ENCODE data around the gene FOXR1. TPM values are rescaled to one million over a fixed set of nuclear protein-coding genes. Genes with fewer than 3 reads are reported as not detected.

The FOXR1 gene, protein sequence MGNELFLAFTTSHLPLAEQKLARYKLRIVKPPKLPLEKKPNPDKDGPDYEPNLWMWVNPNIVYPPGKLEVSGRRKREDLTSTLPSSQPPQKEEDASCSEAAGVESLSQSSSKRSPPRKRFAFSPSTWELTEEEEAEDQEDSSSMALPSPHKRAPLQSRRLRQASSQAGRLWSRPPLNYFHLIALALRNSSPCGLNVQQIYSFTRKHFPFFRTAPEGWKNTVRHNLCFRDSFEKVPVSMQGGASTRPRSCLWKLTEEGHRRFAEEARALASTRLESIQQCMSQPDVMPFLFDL
- 0.04 TPM for polyA plus RNA-seq (2013, experiment 1 of 2)
- polyA plus RNA-seq (2013, experiment 2 of 2) = not detected

DNA sequence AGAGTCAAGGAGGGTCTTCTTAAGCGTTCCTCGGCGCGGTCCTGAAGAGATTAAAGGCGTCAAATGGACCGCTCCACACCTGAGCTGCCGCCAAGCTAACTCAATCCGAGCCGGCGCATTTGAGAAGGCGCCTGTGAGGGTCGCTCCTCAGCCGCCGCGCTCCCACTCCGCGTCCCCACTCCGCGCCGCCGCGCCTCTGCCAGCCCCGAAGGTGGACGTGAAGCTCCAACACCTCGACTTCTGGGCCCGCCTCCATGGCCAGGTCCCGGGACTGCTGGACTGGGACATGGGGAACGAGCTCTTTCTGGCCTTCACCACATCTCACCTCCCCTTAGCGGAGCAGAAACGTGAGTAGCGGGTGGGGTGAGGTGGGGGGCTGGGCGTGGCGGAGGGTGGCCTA is at the start of gene FOXR1:
Gene FOXR1 (plus strand): TSS at position 116 of the 400 bp plus-strand sequence. CDS start 171 bp downstream, at position 287.
- Histone ChIP-seq H3K27ac (ENCODE audit: low read depth, low read length) (no peak within 1 kb of the TSS), H3K4ac (ENCODE audit: low read depth, low read length) (no peak within 1 kb of the TSS), H2AK5ac (ENCODE audit: low read length) (no peak within 1 kb of the TSS), H3K4me3 (ENCODE audit: low read length) (no peak within 1 kb of the TSS), H4K8ac (ENCODE audit: low read depth, low read length) (no peak within 1 kb of the TSS), H3K79me1 (ENCODE audit: low read length) (no peaks in the 10 kb centered on the region), H4K5ac (ENCODE audit: low read length) (no peak within 1 kb of the TSS), H3K56ac (ENCODE audit: low read length) (no peak within 1 kb of the TSS), H3K36me3 (ENCODE audit: control insufficient read depth, insufficient read depth, low read length) (no peaks in the 10 kb centered on the region), H2BK120ac (ENCODE audit: low read depth, low read length) (no peak within 1 kb of the TSS), H3K27me3 (ENCODE audit: insufficient read depth, low read length, poor library complexity) (no peaks in the 10 kb centered on the region), H3K4me1 (ENCODE audit: control insufficient read depth, low read depth, low read length) (no peaks in the 10 kb centered on the region), H3K18ac (ENCODE audit: low read length) (no peak within 1 kb of the TSS), H3K4me2 (ENCODE audit: low read length) (no peak within 1 kb of the TSS), H3K23ac (ENCODE audit: low read length) (no peak within 1 kb of the TSS), H2BK5ac (ENCODE audit: low read length) (no peak within 1 kb of the TSS), H3K9ac (ENCODE audit: low read length) (no peak within 1 kb of the TSS), H2BK15ac (replicated peaks; ENCODE audit: low read depth) (no peak within 1 kb of the TSS), H3K79me2 (ENCODE audit: control insufficient read depth, insufficient read depth, low read length) (no peaks in the 10 kb centered on the region)
- WGBS (ENCODE audit: extremely low coverage, insufficient coverage, low lambda C conversion rate) = no CpG with 5 or more reads among the region's 33 CpGs
- DNase-seq = no peak

DNA sequence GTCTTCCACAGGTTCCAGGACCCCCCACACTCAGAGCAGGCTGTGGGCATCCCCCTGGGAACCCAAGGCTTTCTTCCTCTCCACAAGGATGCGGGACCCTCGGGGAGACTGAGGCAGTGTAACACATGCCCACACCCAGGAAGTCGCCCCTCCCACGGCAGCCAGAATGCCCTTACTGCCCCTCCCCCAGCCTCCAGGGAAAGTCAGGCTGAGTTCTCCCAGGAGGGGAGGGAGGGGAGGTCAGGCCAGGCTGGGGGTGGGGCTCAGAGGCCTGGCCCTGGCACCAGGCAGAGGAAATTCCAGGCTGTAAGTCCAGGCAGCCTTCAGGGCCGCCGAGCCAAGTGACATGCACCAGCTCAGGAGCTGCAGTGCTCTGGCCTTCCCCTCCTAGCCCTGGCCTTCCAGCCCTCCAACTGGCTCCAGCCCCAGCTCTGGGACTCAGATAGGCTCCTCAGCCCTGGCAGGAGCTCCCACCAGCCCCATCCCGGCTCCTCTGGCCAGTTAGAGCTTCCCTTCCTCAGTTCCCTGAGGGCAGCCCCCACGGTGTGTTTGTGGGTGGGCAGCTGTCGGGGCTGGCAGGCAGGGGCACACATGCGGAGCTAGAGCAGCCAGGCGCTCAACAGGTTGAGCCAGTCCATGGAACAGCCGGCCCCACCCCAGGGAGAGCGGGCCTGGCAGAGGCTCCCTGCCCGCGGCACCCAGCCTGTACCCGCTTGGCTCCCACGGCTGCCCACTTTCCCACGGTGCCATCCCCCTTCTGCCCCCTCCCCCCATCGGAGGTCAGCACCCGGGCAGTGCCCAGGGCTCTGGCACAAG is 49.4 kb upstream of the FOXR1 start:
- peak overlapping the region; percentile 64 for H3K4ac ChIP-seq (ENCODE audit: low read depth, low read length)
- peak overlapping the region; percentile 93 for H3K27ac ChIP-seq (ENCODE audit: low read depth, low read length)
- no CpG with 5 or more reads among the region's 20 CpGs for WGBS (ENCODE audit: extremely low coverage, insufficient coverage, low lambda C conversion rate)

DNA sequence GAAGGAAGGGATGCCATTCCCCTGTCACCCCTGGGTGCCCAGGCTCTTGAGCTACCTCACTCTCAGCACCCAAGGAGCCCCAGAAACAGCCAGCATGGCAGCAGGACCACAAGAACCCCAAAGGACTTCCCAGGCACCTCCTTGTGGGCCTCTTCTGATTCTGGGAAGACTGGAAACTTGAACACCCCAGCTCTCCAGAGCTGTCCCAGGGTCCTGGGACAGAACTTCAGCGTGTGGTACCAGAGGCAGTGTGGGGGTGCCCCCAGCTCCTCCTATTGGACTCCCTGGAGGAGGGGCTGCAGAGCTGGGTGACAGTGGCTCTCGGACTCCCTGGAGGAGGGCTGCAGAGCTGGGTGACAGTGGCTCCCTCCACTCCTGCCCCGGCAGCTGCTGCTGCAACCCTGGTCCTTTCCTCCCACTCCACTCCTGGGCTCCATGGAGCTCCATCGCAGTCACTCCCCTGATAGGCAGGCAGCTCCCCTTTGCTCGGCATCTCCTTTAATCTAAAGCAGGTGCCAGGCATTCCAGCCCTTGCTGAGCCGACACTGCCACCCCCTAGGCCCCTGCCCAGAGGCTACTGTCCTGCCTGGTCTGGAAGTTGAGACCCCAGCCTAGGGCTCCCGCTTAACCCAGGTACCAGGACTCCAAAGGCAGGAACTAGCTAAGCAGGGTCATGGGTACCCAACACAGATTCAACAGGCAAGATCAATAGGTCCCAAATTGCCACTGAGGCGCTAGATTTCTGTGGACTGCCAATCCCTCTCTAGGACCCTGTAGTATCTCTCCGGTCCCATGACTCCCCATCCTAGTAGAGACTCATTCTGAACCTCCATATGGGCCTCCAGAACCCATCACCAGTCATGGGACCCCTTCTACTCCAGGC is 48.6 kb upstream of the FOXR1 start:
- Histone ChIP-seq H3K9ac (ENCODE audit: low read length) (peak overlapping the region; percentile 96), H3K23ac (ENCODE audit: low read length) (no peak overlapping the region), H2AK5ac (ENCODE audit: low read length) (no peak overlapping the region), H3K4me3 (ENCODE audit: low read length) (no peak overlapping the region), H2BK120ac (ENCODE audit: low read depth, low read length) (no peak overlapping the region), H4K8ac (ENCODE audit: low read depth, low read length) (no peak overlapping the region), H3K4me1 (ENCODE audit: control insufficient read depth, low read depth, low read length) (peaks cover 45% of the 10 kb centered on the region), H2BK15ac (replicated peaks; ENCODE audit: low read depth) (no peak overlapping the region), H3K4me2 (ENCODE audit: low read length) (peak overlapping the region; percentile 97), H3K79me1 (ENCODE audit: low read length) (peaks cover 13% of the 10 kb centered on the region), H3K27me3 (ENCODE audit: insufficient read depth, low read length, poor library complexity) (no peaks in the 10 kb centered on the region), H3K18ac (ENCODE audit: low read length) (no peak overlapping the region), H3K79me2 (ENCODE audit: control insufficient read depth, insufficient read depth, low read length) (peaks cover 56% of the 10 kb centered on the region), H3K56ac (ENCODE audit: low read length) (peak overlapping the region; percentile 97), H3K4ac (ENCODE audit: low read depth, low read length) (peak overlapping the region; percentile 9), H3K36me3 (ENCODE audit: control insufficient read depth, insufficient read depth, low read length) (no peaks in the 10 kb centered on the region), H4K5ac (ENCODE audit: low read length) (no peak overlapping the region), H3K27ac (ENCODE audit: low read depth, low read length) (no peak overlapping the region), H2BK5ac (ENCODE audit: low read length) (no peak overlapping the region)
- no peak for DNase-seq
- WGBS (ENCODE audit: extremely low coverage, insufficient coverage, low lambda C conversion rate) = no CpG with 5 or more reads among the region's 9 CpGs

More for the DNA sequence above, 49.4 kb upstream of the FOXR1 start:
- Histone ChIP-seq H2BK15ac (replicated peaks; ENCODE audit: low read depth) (no peak overlapping the region), H3K9ac (ENCODE audit: low read length) (peak overlapping the region; percentile 42), H3K4me3 (ENCODE audit: low read length) (no peak overlapping the region), H3K18ac (ENCODE audit: low read length) (peak overlapping the region; percentile 73), H2BK5ac (ENCODE audit: low read length) (peak overlapping the region; percentile 33), H3K79me2 (ENCODE audit: control insufficient read depth, insufficient read depth, low read length) (peaks cover 62% of the 10 kb centered on the region), H2AK5ac (ENCODE audit: low read length) (no peak overlapping the region), H3K4me1 (ENCODE audit: control insufficient read depth, low read depth, low read length) (peaks cover 51% of the 10 kb centered on the region), H3K36me3 (ENCODE audit: control insufficient read depth, insufficient read depth, low read length) (no peaks in the 10 kb centered on the region), H3K23ac (ENCODE audit: low read length) (no peak overlapping the region), H4K5ac (ENCODE audit: low read length) (no peak overlapping the region), H2BK120ac (ENCODE audit: low read depth, low read length) (peak overlapping the region; percentile 46), H3K56ac (ENCODE audit: low read length) (peak overlapping the region; percentile 91), H4K8ac (ENCODE audit: low read depth, low read length) (no peak overlapping the region), H3K79me1 (ENCODE audit: low read length) (peaks cover 19% of the 10 kb centered on the region), H3K4me2 (ENCODE audit: low read length) (peak overlapping the region; percentile 7), H3K27me3 (ENCODE audit: insufficient read depth, low read length, poor library complexity) (no peaks in the 10 kb centered on the region)
- peak; percentile 93 for DNase-seq

DNA sequence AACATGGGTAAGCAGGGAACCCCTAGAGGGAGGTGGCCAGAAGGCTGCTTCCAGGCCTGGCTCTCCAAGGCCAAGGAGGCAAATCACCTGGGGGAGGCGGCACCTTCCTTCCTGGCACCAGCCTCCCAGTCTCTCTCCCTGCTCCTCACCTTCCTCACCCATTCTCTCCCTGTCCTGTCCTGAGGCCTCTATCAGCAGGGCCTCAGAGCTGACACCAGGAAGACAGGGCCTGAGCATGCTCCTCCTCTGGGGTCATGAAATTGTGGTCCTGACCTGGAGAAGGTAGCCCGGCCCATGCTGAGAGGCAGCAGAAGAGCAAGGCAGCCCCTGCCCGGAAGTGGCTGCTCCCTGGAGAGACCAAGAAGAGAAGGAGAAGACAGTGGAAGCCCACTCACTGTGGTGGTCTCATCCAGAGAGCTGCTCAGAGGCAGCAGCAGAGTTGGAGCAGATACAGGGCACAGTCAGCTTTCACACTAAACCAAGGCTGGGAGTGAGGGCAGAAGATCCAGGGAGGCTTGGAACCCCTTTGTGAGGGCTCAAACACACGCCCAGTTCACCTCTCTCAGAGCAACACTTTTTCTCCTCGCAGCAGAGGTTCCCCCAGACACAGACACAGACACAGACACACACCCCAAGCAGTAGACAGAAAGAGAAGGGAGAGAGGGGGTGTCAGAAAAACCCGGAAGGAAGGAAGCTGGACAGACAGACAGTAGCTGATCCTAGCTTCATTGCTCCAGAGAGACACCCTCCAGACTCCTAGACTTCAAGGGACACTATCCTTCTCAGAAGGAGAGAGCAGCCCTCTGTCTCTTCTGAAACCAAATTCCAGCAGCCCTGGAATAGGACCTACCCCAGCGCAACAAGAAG is 47.6 kb upstream of the FOXR1 start:
- peak overlapping the region; percentile 71 for H3K23ac ChIP-seq (ENCODE audit: low read length)
- no peak overlapping the region for H3K27ac ChIP-seq (ENCODE audit: low read depth, low read length)
- H2BK120ac ChIP-seq (ENCODE audit: low read depth, low read length) = no peak overlapping the region
- H4K5ac ChIP-seq (ENCODE audit: low read length) = no peak overlapping the region
- no peaks in the 10 kb centered on the region for H3K27me3 ChIP-seq (ENCODE audit: insufficient read depth, low read length, poor library complexity)
- no peak for DNase-seq
- H4K8ac ChIP-seq (ENCODE audit: low read depth, low read length) = no peak overlapping the region
- no peak overlapping the region for H2BK15ac ChIP-seq (replicated peaks; ENCODE audit: low read depth)
- H2BK5ac ChIP-seq (ENCODE audit: low read length) = no peak overlapping the region
- peak overlapping the region; percentile 96 for H3K9ac ChIP-seq (ENCODE audit: low read length)
- peak overlapping the region; percentile 87 for H3K4me3 ChIP-seq (ENCODE audit: low read length)
- peaks cover 39% of the 10 kb centered on the region for H3K4me1 ChIP-seq (ENCODE audit: control insufficient read depth, low read depth, low read length)
- peaks cover 13% of the 10 kb centered on the region for H3K79me1 ChIP-seq (ENCODE audit: low read length)
- no peak overlapping the region for H2AK5ac ChIP-seq (ENCODE audit: low read length)
- H3K18ac ChIP-seq (ENCODE audit: low read length) = no peak overlapping the region
- no peaks in the 10 kb centered on the region for H3K36me3 ChIP-seq (ENCODE audit: control insufficient read depth, insufficient read depth, low read length)
- peak overlapping the region; percentile 97 for H3K56ac ChIP-seq (ENCODE audit: low read length)
- H3K4ac ChIP-seq (ENCODE audit: low read depth, low read length) = no peak overlapping the region
- WGBS (ENCODE audit: extremely low coverage, insufficient coverage, low lambda C conversion rate) = no CpG with 5 or more reads among the region's 7 CpGs
- H3K79me2 ChIP-seq (ENCODE audit: control insufficient read depth, insufficient read depth, low read length) = peaks cover 51% of the 10 kb centered on the region
- H3K4me2 ChIP-seq (ENCODE audit: low read length) = peak overlapping the region; percentile 97

All from mesendoderm (in vitro differentiated cells).